T-helper 2 cell treated with Interferon-gamma antibody and Interleukin-4, amounts not matched to agents 100 ng/mL and 5 ng/mL, for 36 hours (primary cell): ENCODE data around the gene TASOR2. TPM values are rescaled to one million over a fixed set of nuclear protein-coding genes. Genes with fewer than 3 reads are reported as not detected.

Experiments
- intact Hi-C: fragments of 100-400 bp; cut with micrococcal nuclease; formaldehyde crosslinking; loops from one replicate; pipeline ENCODE4 v1.15.1; 2023
- total RNA-seq: library from RNA; stranded (reverse); gene quantifications from 2 replicates; pipeline ENCODE4 v1.2.3, GENCODE V29; 2022

TASOR2 gene
- total RNA-seq, 1 donor from 2014 or later: 63.0 TPM

- intact Hi-C loops: loop anchor here (5.0 kb wide), 2 partner anchors 193 to 232 kb away; no protein-coding TSS in a partner anchor
These were observed 5.0 kb upstream of the TASOR2 start for GRCh38 chr10:5679606-5680005.

- intact Hi-C loops: loop anchor here (5.0 kb wide), 2 partner anchors 190 to 235 kb away; no protein-coding TSS in a partner anchor
These were observed 2.7 kb upstream of the TASOR2 start for GRCh38 chr10:5681930-5682329.

DNA sequence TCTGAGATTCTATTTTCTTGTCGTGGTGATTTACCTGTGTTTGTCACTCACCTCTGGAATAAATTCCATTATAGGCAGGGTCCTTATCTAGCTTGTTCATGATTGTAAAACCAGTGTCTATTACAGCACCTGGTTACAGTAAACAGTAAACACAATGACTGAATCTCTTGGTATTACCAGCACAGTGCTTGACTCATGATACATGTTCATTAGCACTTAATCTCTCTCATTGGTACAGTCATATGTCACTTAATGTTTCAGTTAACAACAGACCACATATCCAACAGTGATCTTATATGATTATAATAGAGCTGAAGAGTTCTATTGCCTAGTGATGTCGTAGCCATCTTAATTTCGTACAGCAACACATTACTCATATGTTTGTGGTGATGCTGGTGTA lies 1.6 kb upstream of the TASOR2 start:
- intact Hi-C loops: loop anchor here (5.0 kb wide), 2 partner anchors 189 to 236 kb away; no protein-coding TSS in a partner anchor

DNA sequence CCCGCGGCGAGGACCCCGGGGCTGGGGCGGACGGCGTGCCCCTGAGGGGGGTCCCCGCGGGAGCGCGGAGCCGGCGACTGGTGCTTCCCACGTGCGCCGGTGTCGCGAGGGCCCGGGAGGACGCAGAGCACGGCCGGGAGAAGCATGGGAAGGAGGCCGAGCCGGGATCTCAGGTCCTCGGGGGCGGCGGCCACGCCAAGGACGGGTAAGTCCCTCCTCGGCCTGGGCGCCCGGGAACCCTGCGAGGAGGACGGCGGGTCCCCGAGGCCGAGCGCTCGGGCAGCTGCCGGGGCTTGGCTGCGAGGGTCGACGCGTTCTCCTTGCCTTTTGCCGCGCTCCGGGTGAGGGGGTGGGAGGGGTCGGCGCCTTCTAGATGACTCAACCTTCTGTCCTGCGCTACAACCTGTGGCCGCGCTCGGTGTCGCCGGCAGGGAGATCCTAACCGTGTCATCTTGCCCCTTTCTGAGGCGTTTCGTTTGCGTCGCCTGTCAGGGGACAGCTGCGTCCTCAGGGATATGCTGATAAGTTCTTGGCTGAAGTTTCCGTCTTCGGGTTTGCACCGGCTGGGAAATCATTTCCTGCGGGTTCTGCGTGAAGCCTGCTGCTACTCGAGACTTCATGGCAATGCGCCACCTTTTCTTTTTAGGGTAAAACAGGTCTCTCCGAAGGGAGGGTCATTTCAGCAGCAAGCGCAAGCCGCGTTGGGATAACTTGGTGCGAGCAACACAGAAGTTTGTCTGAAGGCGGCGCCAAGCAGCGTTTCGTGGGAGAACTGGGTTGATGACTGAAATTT lies 529 bp downstream of the TASOR2 start:
- intact Hi-C loops: loop anchor here (1.0 to 5.0 kb wide), 9 partner anchors 18 to 402 kb away; partner anchors contain the start of genes ANKRD16, ASB13, GDI2 and IL15RA

DNA sequence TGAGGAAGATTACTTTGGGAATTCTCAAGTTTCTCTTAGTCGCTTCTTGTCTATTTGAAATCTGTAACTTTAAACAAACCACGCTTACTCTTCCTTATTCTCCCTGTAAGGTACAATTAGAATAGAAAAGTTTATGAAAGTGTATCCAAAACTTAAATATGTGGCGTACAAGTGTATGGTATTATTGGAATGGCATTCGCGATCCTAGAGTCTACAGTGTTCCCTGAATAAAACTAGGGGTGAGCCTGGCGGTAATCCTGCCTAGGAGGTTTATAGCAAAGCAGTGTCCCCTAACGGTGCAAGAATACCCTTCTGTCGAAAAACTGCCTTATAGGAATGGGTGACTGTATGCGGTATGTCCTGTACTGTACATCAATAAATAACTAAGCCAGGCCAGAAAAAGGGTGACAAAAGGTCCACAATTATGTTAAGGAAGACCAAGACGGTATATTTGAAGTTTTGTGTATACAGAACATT lies 1.2 kb downstream of the TASOR2 start:
- intact Hi-C loops: loop anchor here (2.0 to 5.0 kb wide), 6 partner anchors 19 to 401 kb away; partner anchors contain the start of genes ANKRD16, ASB13, IL15RA and RBM17

DNA sequence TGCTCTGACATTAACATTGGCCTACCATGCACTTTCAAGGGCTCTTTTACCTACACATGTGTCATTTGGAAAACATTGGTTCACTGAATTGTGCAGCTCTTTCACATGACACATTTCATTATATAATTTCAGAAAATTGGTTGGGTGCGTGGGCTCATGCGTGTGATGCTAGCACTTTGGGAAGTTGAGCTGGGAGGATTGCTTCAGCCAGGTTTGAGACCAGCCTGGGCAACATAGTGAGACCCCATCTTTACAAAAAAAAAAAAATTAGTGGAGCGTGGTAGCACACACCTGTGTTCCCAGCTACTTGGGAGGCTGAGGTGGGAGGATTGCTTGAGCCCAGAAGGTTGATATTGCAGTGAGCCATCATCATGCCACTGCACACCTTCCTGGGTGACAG lies 3.9 kb downstream of the TASOR2 start:
- intact Hi-C loops: loop anchor here (5.0 kb wide), 2 partner anchors 44 to 399 kb away; partner anchors contain the start of gene RBM17

DNA sequence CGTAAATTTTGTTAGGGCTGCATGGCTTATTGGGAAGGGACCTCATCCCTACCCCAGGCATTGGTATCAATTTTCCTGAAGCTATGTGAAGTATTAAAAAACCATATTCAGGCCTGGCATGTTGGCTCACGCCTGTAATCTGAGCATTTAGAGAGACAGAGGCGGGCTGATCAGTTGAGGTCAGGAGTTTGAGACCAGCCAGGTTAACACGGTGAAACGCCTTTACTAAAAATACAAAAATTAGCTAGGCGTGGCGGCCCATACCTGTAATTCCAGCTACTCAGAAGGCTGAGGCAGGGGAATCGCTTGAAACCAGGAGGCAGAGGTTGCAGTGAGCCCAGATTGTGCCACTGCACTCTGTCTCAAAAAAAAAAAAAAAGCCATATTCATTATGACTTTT lies 7.1 kb downstream of the TASOR2 start:
- intact Hi-C loops: no loop called here

- intact Hi-C loops: no loop called here
These were observed 8.1 kb downstream of the TASOR2 start for GRCh38 chr10:5692461-5693358.

GRCh38 chr10:5694573-5694972 lies 9.9 kb downstream of the TASOR2 start:
- intact Hi-C loops: no loop called here

DNA sequence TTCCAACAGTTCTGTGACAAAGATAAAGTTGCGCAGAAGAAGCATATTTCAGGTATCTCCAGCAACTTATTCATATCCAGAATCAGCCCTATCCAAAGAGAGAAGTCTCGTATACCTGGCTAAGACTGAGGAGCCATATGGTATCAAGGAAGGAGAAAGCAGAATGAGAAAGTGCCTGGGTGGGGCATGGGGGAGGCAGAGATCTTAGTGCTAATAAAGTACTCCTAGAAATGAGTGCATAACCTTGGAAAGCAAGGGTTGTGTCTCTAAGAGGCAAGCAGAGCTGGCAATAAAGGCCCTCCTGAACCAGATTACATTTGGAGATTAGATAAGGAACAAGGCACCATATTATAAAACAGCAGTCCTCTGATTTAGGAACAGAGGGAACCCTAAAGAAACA lies 12.7 kb downstream of the TASOR2 start:
- intact Hi-C loops: no loop called here

DNA sequence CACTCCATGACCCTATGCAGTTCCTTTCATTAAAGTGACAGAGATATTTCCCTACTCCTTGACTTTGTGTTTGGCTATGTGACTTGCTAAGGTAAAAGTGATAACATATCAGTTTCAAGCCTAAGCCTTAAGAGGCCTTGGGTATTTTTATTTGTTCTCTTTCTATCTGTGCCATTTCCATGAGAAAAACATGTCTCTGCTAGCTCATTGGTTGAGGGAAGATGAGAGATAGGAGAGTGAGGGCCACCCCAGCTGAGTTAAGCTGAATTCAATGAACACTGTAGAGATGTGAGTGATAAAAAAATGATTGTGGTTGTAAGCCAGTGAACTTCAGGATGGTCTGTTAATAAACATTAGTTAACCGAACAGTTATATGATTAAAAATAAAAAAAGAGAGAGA lies 13.4 kb downstream of the TASOR2 start:
- intact Hi-C loops: no loop called here

DNA sequence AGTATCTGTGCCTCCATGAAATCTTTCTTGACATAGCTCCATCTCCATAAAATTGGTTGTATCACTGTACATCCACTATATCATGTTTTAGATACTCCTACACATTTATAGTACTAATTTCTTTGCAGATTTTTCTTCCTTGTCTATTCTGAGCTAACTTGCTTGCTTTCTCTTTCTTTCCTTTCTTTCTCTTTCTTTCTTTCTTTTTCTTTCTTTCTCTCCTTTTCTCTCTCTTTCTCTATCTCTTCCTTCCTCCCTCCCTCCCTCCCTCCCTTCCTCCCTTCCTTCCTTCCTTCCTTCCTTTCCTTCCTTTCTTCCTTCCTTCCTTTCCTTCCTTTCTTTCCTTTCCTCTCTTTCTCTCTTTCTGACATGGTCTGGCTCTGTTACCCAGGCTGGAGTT lies 23.7 kb downstream of the TASOR2 start:
- intact Hi-C loops: no loop called here

GRCh38 chr10:5709865-5710264 lies 25.2 kb downstream of the TASOR2 start:
- intact Hi-C loops: loop anchor here (2.0 to 5.0 kb wide), 2 partner anchors 25 to 57 kb away; partner anchors contain the start of gene TASOR2

GRCh38 chr10:5710859-5711258 lies 26.2 kb downstream of the TASOR2 start:
- intact Hi-C loops: loop anchor here (2.0 to 5.0 kb wide), 2 partner anchors 26 to 56 kb away; partner anchors contain the start of gene TASOR2

- intact Hi-C loops: loop anchor here (2.0 to 5.0 kb wide), 2 partner anchors 27 to 56 kb away; partner anchors contain the start of gene TASOR2
These were observed 27.0 kb downstream of the TASOR2 start for GRCh38 chr10:5711642-5712041.

DNA sequence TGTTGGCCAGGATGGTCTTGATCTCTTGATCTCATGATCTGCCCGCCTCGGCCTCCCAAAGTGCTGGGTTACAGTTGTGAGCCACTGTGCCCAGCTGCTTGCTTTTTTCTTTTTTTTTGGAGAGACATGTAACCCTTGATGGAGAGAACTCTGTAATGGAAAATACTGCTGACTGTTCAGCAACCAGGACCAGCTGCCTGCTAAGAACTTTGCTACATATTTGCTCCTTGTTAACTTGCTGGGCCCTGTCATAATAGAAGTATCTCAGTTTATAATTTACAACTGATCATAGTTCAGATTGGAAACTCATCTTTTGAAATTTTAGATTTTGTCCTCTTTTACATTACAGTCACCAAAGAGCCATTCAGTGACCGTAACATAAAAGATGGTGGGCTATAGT lies 34.9 kb downstream of the TASOR2 start:
- intact Hi-C loops: no loop called here

- intact Hi-C loops: no loop called here
These were observed 35.5 kb downstream of the TASOR2 start for GRCh38 chr10:5720182-5720581.

DNA sequence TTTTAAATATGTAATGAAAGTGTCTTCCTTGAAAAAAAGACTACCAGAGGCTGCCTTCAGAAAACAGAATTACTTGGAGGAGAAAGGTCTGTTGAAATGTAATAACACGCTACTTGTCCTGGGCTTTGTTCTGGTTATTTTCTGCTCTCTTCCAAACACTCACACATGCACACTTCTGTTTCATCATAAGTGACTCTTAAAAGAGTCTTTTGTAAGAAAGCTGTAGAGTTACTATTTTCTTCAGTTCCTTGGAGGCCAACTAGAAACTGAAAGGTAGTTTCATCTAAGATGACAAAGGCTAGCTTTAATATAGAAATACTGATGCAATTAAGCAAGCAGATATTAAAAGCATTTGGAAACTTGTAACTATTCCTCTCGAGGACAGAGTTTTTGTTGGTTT lies 39.1 kb downstream of the TASOR2 start:
- intact Hi-C loops: no loop called here

GRCh38 chr10:5730766-5731165 lies 46.1 kb downstream of the TASOR2 start:
- intact Hi-C loops: loop anchor here (5.0 kb wide), 1 partner anchor 43 kb away; no protein-coding TSS in a partner anchor

GRCh38 chr10:5731559-5731958 lies 46.9 kb downstream of the TASOR2 start:
- intact Hi-C loops: loop anchor here (5.0 kb wide), 1 partner anchor 44 kb away; no protein-coding TSS in a partner anchor

DNA sequence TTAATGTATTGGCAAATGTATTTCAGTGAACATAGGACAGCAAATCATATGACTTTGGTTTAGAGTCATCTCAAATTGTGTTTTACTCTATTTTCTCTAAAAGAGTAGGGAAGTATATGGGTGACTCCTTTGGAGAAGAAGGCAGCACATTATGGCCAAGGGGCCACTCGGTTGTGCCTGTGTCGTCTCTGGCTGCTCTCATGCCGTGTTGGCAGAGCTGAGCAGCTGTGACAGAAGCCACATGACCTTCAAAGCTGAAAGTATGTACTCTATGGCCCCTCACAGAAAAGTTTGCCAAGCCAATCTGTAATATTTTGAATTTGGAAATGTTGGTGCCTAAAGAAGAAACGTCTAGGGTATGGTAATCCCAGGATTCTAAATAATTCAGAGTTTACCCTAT lies 47.5 kb downstream of the TASOR2 start:
- intact Hi-C loops: loop anchor here (5.0 kb wide), 1 partner anchor 45 kb away; no protein-coding TSS in a partner anchor
